H9 (cell line): ENCODE data around the gene NCS1. TPM values are rescaled to one million over a fixed set of nuclear protein-coding genes. Genes with fewer than 3 reads are reported as not detected.

Experiments used
- DNase-seq: peaks from one replicate; pipeline ENCODE4 v3.0.0-alpha.2; 2017
- H2AFZ ChIP-seq: one replicate; pipeline ENCODE4 v1.6.1; 2013; ENCODE audit warnings: mild to moderate bottlenecking, low read length, control low read depth, moderate library complexity
- H2AK5ac ChIP-seq: 2 replicates; pipeline ENCODE4 v1.6.1; 2013; ENCODE audit warnings: low read length, control low read depth, mixed read lengths; ENCODE audit not compliant: insufficient read length
- H2BK120ac ChIP-seq: one replicate; pipeline ENCODE4 v1.6.1; 2013; ENCODE audit warnings: low read depth, mild to moderate bottlenecking, low read length, control low read depth, inconsistent platforms; ENCODE audit not compliant: poor library complexity, severe bottlenecking
- H2BK12ac ChIP-seq: 2 replicates; pipeline ENCODE4 v1.6.1; 2013; ENCODE audit warnings: low read length, control low read depth, mixed read lengths, low read depth; ENCODE audit not compliant: insufficient read length
- H2BK15ac ChIP-seq: 2 replicates; pipeline ENCODE4 v1.6.1; 2013; ENCODE audit warnings: low read depth, low read length, control low read depth
- H2BK20ac ChIP-seq: one replicate; pipeline ENCODE4 v1.6.1; 2013; ENCODE audit warnings: low read depth, mild to moderate bottlenecking, low read length, control low read depth, inconsistent platforms; ENCODE audit not compliant: poor library complexity, severe bottlenecking
- H2BK5ac ChIP-seq: 2 replicates; pipeline ENCODE4 v1.6.1; 2013; ENCODE audit warnings: low read length, control low read depth, mixed read lengths; ENCODE audit not compliant: insufficient read length
- H3K14ac ChIP-seq: 2 replicates; pipeline ENCODE4 v1.6.1; 2013; ENCODE audit warnings: low read length, control low read depth; ENCODE audit not compliant: insufficient read depth
- H3K18ac ChIP-seq: 2 replicates; pipeline ENCODE4 v1.6.1; 2013; ENCODE audit warnings: low read depth, mild to moderate bottlenecking, mixed read lengths, low read length, control low read depth; ENCODE audit not compliant: insufficient read length
- H3K23ac ChIP-seq: 2 replicates; pipeline ENCODE4 v1.6.1; 2013; ENCODE audit warnings: low read length, control low read depth, mixed read lengths, low read depth; ENCODE audit not compliant: insufficient read length
- H3K23me2 ChIP-seq: 2 replicates; pipeline ENCODE4 v1.6.1; 2013; ENCODE audit warnings: low read depth, mild to moderate bottlenecking, mixed read lengths, low read length, control low read depth; ENCODE audit not compliant: insufficient read length, poor library complexity, severe bottlenecking
- H3K27ac ChIP-seq: 2 replicates; pipeline ENCODE4 v1.5.1; 2013; ENCODE audit warnings: low read length, control low read depth, mixed read lengths, low read depth; ENCODE audit not compliant: insufficient read length
- H3K27me3 ChIP-seq: 2 replicates; pipeline ENCODE4 v1.6.1; 2013; ENCODE audit warnings: low read length, control low read depth, inconsistent platforms; ENCODE audit not compliant: insufficient read depth
- H3K4ac ChIP-seq: 2 replicates; pipeline ENCODE4 v1.6.1; 2013; ENCODE audit warnings: low read depth, mild to moderate bottlenecking, control low read depth, inconsistent platforms, low read length, moderate library complexity
- H3K4me1 ChIP-seq: 2 replicates; pipeline ENCODE4 v1.6.1; 2013; ENCODE audit warnings: low read length, control low read depth, inconsistent platforms; ENCODE audit not compliant: insufficient read depth
- H3K4me2 ChIP-seq: 2 replicates; pipeline ENCODE4 v1.6.1; 2013; ENCODE audit warnings: low read length, control low read depth, mixed read lengths; ENCODE audit not compliant: insufficient read length, insufficient read depth
- H3K56ac ChIP-seq: 2 replicates; pipeline ENCODE4 v1.6.1; 2013; ENCODE audit warnings: low read depth, mild to moderate bottlenecking, mixed read lengths, low read length, control low read depth; ENCODE audit not compliant: insufficient read length
- H3K79me1 ChIP-seq: 2 replicates; pipeline ENCODE4 v1.6.1; 2013; ENCODE audit warnings: low read depth, mild to moderate bottlenecking, moderate library complexity, low read length, control low read depth, inconsistent platforms; ENCODE audit not compliant: insufficient read depth, poor library complexity, severe bottlenecking
- H3K79me2 ChIP-seq: 2 replicates; pipeline ENCODE4 v1.6.1; 2013; ENCODE audit warnings: low read length, control low read depth, inconsistent platforms; ENCODE audit not compliant: insufficient read depth
- H3K9ac ChIP-seq: 2 replicates; pipeline ENCODE4 v1.6.1; 2013; ENCODE audit warnings: low read length, control low read depth, mixed read lengths; ENCODE audit not compliant: insufficient read length; ENCODE audit errors: extremely low read depth
- H3K9me3 ChIP-seq: one replicate; pipeline ENCODE4 v1.6.1; 2013; ENCODE audit warnings: low read depth, low read length, inconsistent platforms; ENCODE audit not compliant: control insufficient read depth
- H3T11ph ChIP-seq: one replicate; pipeline ENCODE4 v1.6.1; 2013; ENCODE audit warnings: mild to moderate bottlenecking, low read length, control low read depth, inconsistent platforms
- H4K20me1 ChIP-seq: one replicate; pipeline ENCODE4 v1.6.1; 2013; ENCODE audit not compliant: control insufficient read depth, insufficient read length, insufficient read depth
- H4K5ac ChIP-seq: 2 replicates; pipeline ENCODE4 v1.6.1; 2013; ENCODE audit warnings: low read depth, mild to moderate bottlenecking, mixed read lengths, low read length, control low read depth; ENCODE audit not compliant: insufficient read length
- H4K8ac ChIP-seq: replicated peaks from 2 replicates; pipeline ENCODE4 v1.6.1; 2013; ENCODE audit warnings: low read length, control low read depth, mixed read lengths, low read depth; ENCODE audit not compliant: insufficient read length
- H4K91ac ChIP-seq: 2 replicates; pipeline ENCODE4 v1.6.1; 2013; ENCODE audit warnings: low read depth, mild to moderate bottlenecking, moderate library complexity, mixed read lengths, low read length, control low read depth; ENCODE audit not compliant: insufficient read length
- H3K27ac Mint-ChIP-seq, 3 experiments: 2 replicates in 2 of 3; 3 replicates in 1 of 3; pipeline ENCODE4 v1.8.0; 2020 to 2021; ENCODE audit warnings: mixed read lengths in 3 of 3, mild to moderate bottlenecking in 1 of 3, moderate library complexity in 1 of 3
- H3K27me3 Mint-ChIP-seq: 2 replicates; pipeline ENCODE4 v1.8.0; 2021; ENCODE audit warnings: low read depth, mild to moderate bottlenecking, moderate library complexity, mixed read lengths
- H3K36me3 Mint-ChIP-seq, 3 experiments: 2 replicates in 2 of 3; 3 replicates in 1 of 3; pipeline ENCODE4 v1.8.0; 2020 to 2021; ENCODE audit warnings: low read depth in 3 of 3, mixed read lengths in 3 of 3; ENCODE audit not compliant: insufficient read depth in 1 of 3
- H3K4me1 Mint-ChIP-seq, 2 experiments: 2 replicates each; pipeline ENCODE4 v1.8.0; 2020; ENCODE audit warnings: mixed read lengths in 2 of 2
- H3K4me3 Mint-ChIP-seq, 2 experiments: 2 replicates in 1 of 2; 3 replicates in 1 of 2; pipeline ENCODE4 v1.8.0; 2020 to 2021; ENCODE audit warnings: mild to moderate bottlenecking in 2 of 2, mixed read lengths in 2 of 2, moderate library complexity in 1 of 2
- H3K9me3 Mint-ChIP-seq, 2 experiments: 2 replicates in 1 of 2; 3 replicates in 1 of 2; pipeline ENCODE4 v1.8.0; 2020; ENCODE audit warnings: mild to moderate bottlenecking in 2 of 2, mixed read lengths in 2 of 2, moderate library complexity in 1 of 2
- CTCF ChIP-seq: fragments of 200-600 bp; sonication (generic); conservative IDR thresholded peaks from 3 replicates; pipeline ENCODE4 v1.8.0; 2021; ENCODE audit warnings: antibody characterized with exemption, mild to moderate bottlenecking
- WGBS: extraction: QIAGEN DNeasy Blood & Tissue Kit; methylation state at CpG from one replicate; pipeline ENCODE4 v1.1.7; 2013; ENCODE audit warnings: missing lambda C conversion rate, low lambda C conversion rate, mixed read lengths; ENCODE audit not compliant: insufficient read length; ENCODE audit errors: extremely low coverage; 5-methylcytosine and 5-hydroxymethylcytosine counted together
- total RNA-seq: library from RNA; stranded (reverse); gene quantifications from 2 replicates; pipeline ENCODE4 v1.2.1, GENCODE V29; 2021

Gene NCS1
- total RNA-seq, 1 experiment from 2014 or later, result 38.1 TPM

DNA sequence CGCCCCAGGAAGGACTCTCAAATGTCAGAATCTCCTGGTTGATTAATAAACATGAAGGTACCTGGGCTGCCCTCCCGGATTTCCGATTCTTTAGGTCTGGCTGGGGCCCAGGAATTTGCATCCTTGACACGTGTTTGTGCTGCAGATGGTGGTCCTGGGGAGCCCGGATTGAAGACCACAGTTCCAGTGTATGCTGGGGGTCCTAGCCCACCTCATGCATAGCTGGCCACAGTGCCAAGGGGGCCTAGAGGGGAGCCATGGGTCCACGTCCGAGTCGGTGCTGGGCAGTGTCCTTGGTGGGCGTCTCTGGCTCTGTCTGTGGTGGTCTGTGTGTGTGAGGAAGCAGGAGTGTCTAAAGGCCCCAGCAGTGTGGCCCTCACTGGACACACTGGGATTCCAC, 3.2 kb downstream of the NCS1 start:
- no peak overlapping the region for H2BK120ac ChIP-seq
- H2BK20ac ChIP-seq, result no peak overlapping the region
- H2BK12ac ChIP-seq, result no peak overlapping the region
- no peak overlapping the region for H4K5ac ChIP-seq
- Mint-ChIP-seq H3K27me3 (peaks cover 12% of the 10 kb centered on the region), H3K36me3 (no peaks in the 10 kb centered on the region; a peak in 1 of 7 replicates), H3K27ac (peak overlapping the region in 1 of 3 experiments; percentile 72; a peak in 1 of 7 replicates), H3K4me3 (no peak overlapping the region), H3K9me3 (no peaks in the 10 kb centered on the region; a peak in 1 of 5 replicates), H3K4me1 (peaks cover 10 to 38% of the 10 kb centered on the region in 2 experiments)
- peaks cover 2% of the 10 kb centered on the region; the same call in 1 of the 2 replicates for H3K79me2 ChIP-seq
- no peak overlapping the region for H3K14ac ChIP-seq
- no peak for TF ChIP-seq CTCF
- H3K9ac ChIP-seq, result no peak overlapping the region
- no peak overlapping the region for H2AK5ac ChIP-seq
- H4K8ac ChIP-seq, result no peak overlapping the region
- no peak overlapping the region for H2AFZ ChIP-seq
- no peak overlapping the region for H2BK5ac ChIP-seq
- WGBS, result no CpG with 5 or more reads among the region's 9 CpGs
- no peak overlapping the region for H3T11ph ChIP-seq
- DNase-seq, result no peak
- no peak overlapping the region for H3K4me2 ChIP-seq
- peaks cover 12% of the 10 kb centered on the region for H3K23me2 ChIP-seq
- H3K56ac ChIP-seq, result no peak overlapping the region
- H4K20me1 ChIP-seq, result no peaks in the 10 kb centered on the region
- no peaks in the 10 kb centered on the region for H3K9me3 ChIP-seq
- no peak overlapping the region for H3K4ac ChIP-seq
- H4K91ac ChIP-seq, result no peak overlapping the region
- no peak overlapping the region for H3K18ac ChIP-seq
- H3K27ac ChIP-seq, result no peak overlapping the region
- H3K79me1 ChIP-seq, result no peaks in the 10 kb centered on the region
- H3K23ac ChIP-seq, result no peak overlapping the region
- H3K27me3 ChIP-seq, result no peaks in the 10 kb centered on the region
- no peak overlapping the region for H2BK15ac ChIP-seq
- H3K4me1 ChIP-seq, result no peaks in the 10 kb centered on the region
